Trophoblast cell (in vitro differentiated cells and primary cell): ENCODE data around the gene DNAJC8.

Experiments
- DNase-seq, 2 donors: peaks; one replicate each; pipeline ENCODE4 v3.0.0-alpha.2; 2016
- H2AFZ ChIP-seq: 2 replicates; pipeline ENCODE4 v1.6.1; 2013; ENCODE audit warnings: low read length, moderate library complexity, mild to moderate bottlenecking; ENCODE audit not compliant: insufficient read depth, poor library complexity
- H2AK5ac ChIP-seq: 2 replicates; pipeline ENCODE4 v1.6.1; 2013; ENCODE audit warnings: mild to moderate bottlenecking, low read length
- H2BK120ac ChIP-seq: 2 replicates; pipeline ENCODE4 v1.6.1; 2013; ENCODE audit warnings: low read length, mild to moderate bottlenecking, moderate library complexity; ENCODE audit not compliant: insufficient read depth, poor library complexity
- H2BK12ac ChIP-seq: 2 replicates; pipeline ENCODE4 v1.6.1; 2013; ENCODE audit warnings: mild to moderate bottlenecking, low read length, moderate library complexity
- H2BK5ac ChIP-seq: 2 replicates; pipeline ENCODE4 v1.6.1; 2013; ENCODE audit warnings: low read length, low read depth, moderate library complexity, mild to moderate bottlenecking; ENCODE audit not compliant: poor library complexity
- H3K14ac ChIP-seq: 2 replicates; pipeline ENCODE4 v1.6.1; 2013; ENCODE audit warnings: mild to moderate bottlenecking, low read length
- H3K18ac ChIP-seq: 2 replicates; pipeline ENCODE4 v1.6.1; 2013; ENCODE audit warnings: mild to moderate bottlenecking, low read length
- H3K23ac ChIP-seq: 2 replicates; pipeline ENCODE4 v1.6.1; 2013; ENCODE audit warnings: low read length
- H3K27ac ChIP-seq: 2 replicates; pipeline ENCODE4 v1.5.1; 2013; ENCODE audit warnings: low read depth, mild to moderate bottlenecking, inconsistent platforms, low read length, moderate library complexity
- H3K27me3 ChIP-seq: 2 replicates; pipeline ENCODE4 v1.6.1; 2013; ENCODE audit warnings: inconsistent platforms, mild to moderate bottlenecking, low read length, moderate library complexity; ENCODE audit not compliant: insufficient read depth
- H3K36me3 ChIP-seq, 2 experiments: 1 replicate in 1 of 2; 2 replicates in 1 of 2; pipeline ENCODE4 v1.6.1; 2013; ENCODE audit warnings: low read length in 2 of 2, mild to moderate bottlenecking in 2 of 2, moderate library complexity in 1 of 2; ENCODE audit not compliant: insufficient read depth in 2 of 2, control insufficient read depth in 1 of 2
- H3K4ac ChIP-seq: 2 replicates; pipeline ENCODE4 v1.6.1; 2013; ENCODE audit warnings: low read depth, mild to moderate bottlenecking, low read length, moderate library complexity
- H3K4me1 ChIP-seq, 2 experiments: 1 replicate in 1 of 2; 2 replicates in 1 of 2; pipeline ENCODE4 v1.6.1; 2013; ENCODE audit warnings: low read length in 2 of 2, mild to moderate bottlenecking in 2 of 2, moderate library complexity in 1 of 2; ENCODE audit not compliant: insufficient read depth in 2 of 2, control insufficient read depth in 1 of 2
- H3K4me2 ChIP-seq: 2 replicates; pipeline ENCODE4 v1.6.1; 2013; ENCODE audit warnings: inconsistent platforms, mild to moderate bottlenecking, low read length, moderate library complexity
- H3K4me3 ChIP-seq: 2 replicates; pipeline ENCODE4 v1.5.1; 2013; ENCODE audit warnings: mild to moderate bottlenecking, low read depth, low read length, inconsistent platforms
- H3K79me1 ChIP-seq: one replicate; pipeline ENCODE4 v1.6.1; 2013; ENCODE audit warnings: low read length
- H3K79me2 ChIP-seq: 2 replicates; pipeline ENCODE4 v1.6.1; 2013; ENCODE audit warnings: low read length, mild to moderate bottlenecking; ENCODE audit not compliant: control insufficient read depth, insufficient read depth, poor library complexity
- H3K9ac ChIP-seq: 2 replicates; pipeline ENCODE4 v1.6.1; 2013; ENCODE audit warnings: mild to moderate bottlenecking, low read length
- H3K9me3 ChIP-seq: 2 replicates; pipeline ENCODE4 v1.6.1; 2013; ENCODE audit warnings: low read depth, mild to moderate bottlenecking, control low read depth, inconsistent platforms, low read length; ENCODE audit not compliant: insufficient read depth
- H4K12ac ChIP-seq: 2 replicates; pipeline ENCODE4 v1.6.1; 2013; ENCODE audit warnings: low read depth, mild to moderate bottlenecking, low read length, moderate library complexity
- H4K8ac ChIP-seq: 2 replicates; pipeline ENCODE4 v1.6.1; 2013; ENCODE audit warnings: low read depth, mild to moderate bottlenecking, low read length, moderate library complexity
- H4K91ac ChIP-seq: one replicate; pipeline ENCODE4 v1.6.1; 2013; ENCODE audit warnings: low read depth, mild to moderate bottlenecking, low read length, moderate library complexity
- WGBS: extraction: QIAGEN DNeasy Blood & Tissue Kit; methylation state at CpG from one replicate; pipeline ENCODE4 v1.1.7; 2013; ENCODE audit warnings: missing lambda C conversion rate; ENCODE audit not compliant: insufficient read length, insufficient coverage; ENCODE audit errors: extremely low coverage; 5-methylcytosine and 5-hydroxymethylcytosine counted together

The DNAJC8 gene

DNA sequence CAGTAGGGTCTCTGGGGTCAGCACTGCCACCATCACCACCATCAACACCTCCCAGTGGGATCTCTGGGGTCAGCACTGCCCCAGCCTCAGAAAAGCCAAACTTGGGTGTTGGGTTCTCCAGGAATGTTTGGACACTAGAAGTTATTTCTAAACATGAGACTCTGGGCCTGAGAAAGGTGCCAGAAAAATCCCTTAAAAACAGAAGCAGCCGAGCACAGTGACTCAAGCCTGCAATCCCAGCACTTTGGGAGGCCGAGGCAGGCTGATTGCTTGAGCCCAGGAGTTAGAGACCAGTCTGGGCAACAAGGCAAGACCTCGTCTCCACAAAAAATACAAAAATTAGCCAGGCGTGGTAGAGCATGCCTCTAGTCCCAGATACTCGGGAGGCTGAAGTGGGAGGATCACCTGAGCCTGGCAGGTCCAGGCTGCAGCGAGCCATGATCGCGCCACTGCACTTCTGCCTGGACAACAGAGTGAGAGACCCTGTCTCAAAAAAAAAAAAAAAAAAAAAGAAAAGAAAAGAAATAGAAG, 56.8 kb downstream of the DNAJC8 start:
- no peak overlapping the region for H3K18ac ChIP-seq
- H3K79me1 ChIP-seq: no peaks in the 10 kb centered on the region
- no peak overlapping the region for H2BK120ac ChIP-seq
- H3K9me3 ChIP-seq: no peaks in the 10 kb centered on the region
- H3K27ac ChIP-seq: no peak overlapping the region
- H2AFZ ChIP-seq: no peak overlapping the region
- no peak overlapping the region for H2AK5ac ChIP-seq
- H3K4me3 ChIP-seq: no peak overlapping the region
- H3K36me3 ChIP-seq: no peaks in the 10 kb centered on the region
- H3K79me2 ChIP-seq: no peaks in the 10 kb centered on the region
- no peak overlapping the region for H3K9ac ChIP-seq
- H3K23ac ChIP-seq: no peak overlapping the region
- no peak overlapping the region for H3K4me2 ChIP-seq
- no peak overlapping the region for H3K14ac ChIP-seq
- H3K4me1 ChIP-seq: no peaks in the 10 kb centered on the region
- no CpG with 5 or more reads among the region's 8 CpGs for WGBS
- H4K91ac ChIP-seq: no peak overlapping the region
- no peak overlapping the region for H2BK12ac ChIP-seq
- no peak overlapping the region for H4K8ac ChIP-seq
- no peak overlapping the region for H2BK5ac ChIP-seq
- H4K12ac ChIP-seq: no peak overlapping the region
- no peaks in the 10 kb centered on the region for H3K27me3 ChIP-seq
- no peak for DNase-seq
- no peak overlapping the region for H3K4ac ChIP-seq

DNA sequence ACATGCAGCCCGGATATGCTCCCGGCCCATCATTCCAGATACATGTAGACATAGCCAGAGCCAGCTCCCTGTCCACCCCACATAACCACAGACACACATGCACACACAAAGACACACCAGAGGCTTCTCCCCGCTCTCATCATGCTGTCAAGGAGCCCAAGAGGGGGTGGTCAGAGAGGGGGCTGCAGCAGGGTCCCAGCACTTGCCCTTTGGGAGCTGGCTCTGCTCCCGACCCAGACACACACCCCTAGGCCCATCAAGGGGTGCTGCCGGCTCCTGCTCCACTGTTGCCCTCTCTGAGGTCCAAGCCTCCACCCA, 58.9 kb downstream of the DNAJC8 start:
- no peaks in the 10 kb centered on the region for H3K36me3 ChIP-seq
- H2AK5ac ChIP-seq: no peak overlapping the region
- no peak overlapping the region for H3K23ac ChIP-seq
- no peak overlapping the region for H2BK5ac ChIP-seq
- H3K4me2 ChIP-seq: no peak overlapping the region
- H2BK120ac ChIP-seq: no peak overlapping the region
- no peak overlapping the region for H3K4ac ChIP-seq
- no peaks in the 10 kb centered on the region for H3K79me2 ChIP-seq
- no peak overlapping the region for H2AFZ ChIP-seq
- H3K79me1 ChIP-seq: no peaks in the 10 kb centered on the region
- no peak overlapping the region for H4K91ac ChIP-seq
- H3K27me3 ChIP-seq: no peaks in the 10 kb centered on the region
- no peak overlapping the region for H2BK12ac ChIP-seq
- H3K9me3 ChIP-seq: no peaks in the 10 kb centered on the region
- H3K14ac ChIP-seq: no peak overlapping the region
- H3K18ac ChIP-seq: no peak overlapping the region
- no peak overlapping the region for H3K27ac ChIP-seq
- no peak overlapping the region for H4K8ac ChIP-seq
- no peak for DNase-seq
- H3K4me3 ChIP-seq: no peak overlapping the region
- H3K9ac ChIP-seq: no peak overlapping the region
- H3K4me1 ChIP-seq: no peaks in the 10 kb centered on the region
- no peak overlapping the region for H4K12ac ChIP-seq
- no CpG with 5 or more reads among the region's 5 CpGs for WGBS

DNA sequence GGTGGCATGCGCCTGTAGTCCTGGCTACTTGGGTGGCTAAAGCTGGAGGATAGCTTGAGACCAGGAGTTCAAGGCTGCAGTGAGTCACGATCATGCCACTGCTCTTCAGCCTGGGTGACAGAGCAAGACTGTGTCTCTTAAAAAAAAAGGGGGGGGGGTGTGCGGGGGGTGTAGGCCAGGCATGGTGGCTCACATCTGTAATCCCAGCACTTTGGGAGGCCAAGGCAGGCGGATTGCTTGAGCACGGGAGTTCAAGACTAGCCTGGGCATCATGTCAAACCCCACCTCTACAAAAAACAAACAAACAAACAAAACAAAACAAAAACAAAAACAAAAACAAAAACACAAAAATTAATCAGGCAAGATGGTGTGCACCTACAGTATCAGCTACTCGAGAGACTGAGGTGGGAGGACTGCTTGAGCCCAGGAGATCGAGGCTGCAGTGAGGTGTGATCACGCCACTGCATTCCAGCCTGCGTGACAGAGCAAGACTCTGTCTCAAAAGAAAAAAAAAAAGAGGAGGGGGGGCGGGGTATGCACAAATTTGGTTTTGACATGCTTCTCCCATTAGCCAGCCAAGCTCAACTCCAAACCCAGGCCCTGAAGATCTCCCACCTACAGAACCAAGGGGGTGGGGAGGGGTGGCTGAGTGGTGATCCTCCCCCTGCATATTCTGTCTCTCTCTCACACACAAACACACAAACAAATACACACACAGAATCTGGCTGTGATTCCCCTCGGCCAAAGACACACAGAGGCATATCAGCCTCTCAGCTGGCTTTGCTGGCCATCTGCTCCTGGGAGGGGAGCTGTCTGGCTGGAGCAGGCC, 59.5 kb downstream of the DNAJC8 start:
- H3K27me3 ChIP-seq: no peaks in the 10 kb centered on the region
- no CpG with 5 or more reads among the region's 11 CpGs for WGBS

DNA sequence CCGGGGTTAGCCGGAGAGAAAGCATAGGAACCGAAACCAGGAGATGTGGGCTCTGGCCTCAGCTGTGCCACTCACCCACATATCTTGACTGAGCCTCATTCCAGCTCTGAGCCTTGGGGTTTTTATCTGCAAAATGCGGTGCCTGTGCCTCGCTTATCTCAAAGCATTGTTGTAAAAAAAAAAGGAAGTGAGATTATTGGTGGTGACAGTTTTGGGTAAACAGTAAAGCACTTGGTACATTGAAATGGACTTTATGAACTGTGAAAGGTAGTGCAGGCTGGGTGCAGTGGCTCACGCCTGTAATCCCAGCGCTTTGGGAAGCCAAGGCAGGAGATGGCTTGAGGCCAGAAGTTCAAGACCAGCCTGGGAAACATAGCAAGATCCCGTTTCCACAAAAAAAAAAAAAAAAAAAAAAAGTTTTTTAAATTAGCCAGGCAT, 60.1 kb downstream of the DNAJC8 start:
- H2AFZ ChIP-seq: no peak overlapping the region
- no peak overlapping the region for H3K23ac ChIP-seq
- H2AK5ac ChIP-seq: no peak overlapping the region
- no peaks in the 10 kb centered on the region for H3K79me1 ChIP-seq
- no peak for DNase-seq
- no peaks in the 10 kb centered on the region for H3K79me2 ChIP-seq
- no peak overlapping the region for H3K14ac ChIP-seq
- no CpG with 5 or more reads among the region's 8 CpGs for WGBS
- H3K4me3 ChIP-seq: no peak overlapping the region
- no peak overlapping the region for H2BK5ac ChIP-seq
- H3K4me2 ChIP-seq: no peak overlapping the region
- H3K18ac ChIP-seq: no peak overlapping the region
- H3K27ac ChIP-seq: no peak overlapping the region
- no peak overlapping the region for H4K8ac ChIP-seq
- H3K4me1 ChIP-seq: no peaks in the 10 kb centered on the region
- no peak overlapping the region for H3K4ac ChIP-seq
- H3K36me3 ChIP-seq: no peaks in the 10 kb centered on the region
- no peaks in the 10 kb centered on the region for H3K9me3 ChIP-seq
- no peak overlapping the region for H2BK120ac ChIP-seq
- H4K12ac ChIP-seq: no peak overlapping the region
- H3K27me3 ChIP-seq: no peaks in the 10 kb centered on the region
- H3K9ac ChIP-seq: no peak overlapping the region
- H4K91ac ChIP-seq: no peak overlapping the region
- no peak overlapping the region for H2BK12ac ChIP-seq

More for the DNA sequence above, 59.5 kb downstream of the DNAJC8 start:
- no peak overlapping the region for H2BK120ac ChIP-seq
- DNase-seq: no peak
- H2AK5ac ChIP-seq: no peak overlapping the region
- no peak overlapping the region for H3K27ac ChIP-seq
- no peak overlapping the region for H3K14ac ChIP-seq
- H4K12ac ChIP-seq: no peak overlapping the region
- no peak overlapping the region for H2AFZ ChIP-seq
- H3K4me3 ChIP-seq: no peak overlapping the region
- no peaks in the 10 kb centered on the region for H3K79me1 ChIP-seq
- no peaks in the 10 kb centered on the region for H3K36me3 ChIP-seq
- no peak overlapping the region for H3K4me2 ChIP-seq
- no peak overlapping the region for H3K18ac ChIP-seq
- H3K4ac ChIP-seq: no peak overlapping the region
- H3K9me3 ChIP-seq: no peaks in the 10 kb centered on the region
- no peak overlapping the region for H3K23ac ChIP-seq
- no peak overlapping the region for H2BK12ac ChIP-seq
- no peaks in the 10 kb centered on the region for H3K4me1 ChIP-seq
- no peak overlapping the region for H4K91ac ChIP-seq
- no peaks in the 10 kb centered on the region for H3K79me2 ChIP-seq
- no peak overlapping the region for H4K8ac ChIP-seq
- H2BK5ac ChIP-seq: no peak overlapping the region
- H3K9ac ChIP-seq: no peak overlapping the region
